HG03103 (cell line): ENCODE measurements around the gene XYLT1.

Experiments
- ATAC-seq: cut with Tn5 transposase; IDR thresholded peaks from one replicate; pipeline ENCODE4 v1.9.1; 2021; ENCODE audit warnings: low read depth; ENCODE audit not compliant: unreplicated experiment

XYLT1 gene

DNA sequence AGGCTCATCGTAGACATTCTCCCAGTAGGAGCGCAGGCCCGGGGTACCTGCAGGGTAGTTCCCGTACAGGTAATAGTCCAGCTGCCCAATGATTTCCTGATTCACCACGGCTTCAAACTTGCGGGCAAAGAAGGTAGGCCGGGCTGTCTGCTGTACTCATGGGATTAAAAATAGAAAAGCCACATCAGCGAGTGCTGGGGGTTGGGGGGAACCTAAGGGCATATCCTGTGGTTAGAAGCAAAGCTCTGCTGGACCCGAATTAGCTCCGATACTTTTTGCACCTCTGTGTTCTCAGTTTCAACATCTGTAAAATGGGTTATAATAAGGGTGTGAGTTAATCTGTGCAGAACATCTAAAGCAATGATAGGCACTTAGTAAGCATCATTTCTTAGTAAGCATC is 336.2 kb downstream of the XYLT1 start:
- no peak for ATAC-seq

GRCh38 chr16:17133851-17134250 is 336.9 kb downstream of the XYLT1 start:
- no peak for ATAC-seq

- no peak for ATAC-seq
Measured at GRCh38 chr16:17131351-17131750, 339.4 kb downstream of the XYLT1 start.

GRCh38 chr16:17130733-17131132 is 340.0 kb downstream of the XYLT1 start:
- ATAC-seq, result no peak

- ATAC-seq, result no peak
Measured at GRCh38 chr16:17129971-17130370, 340.8 kb downstream of the XYLT1 start.

GRCh38 chr16:17128791-17129190 is 342.0 kb downstream of the XYLT1 start:
- ATAC-seq, result no peak

- no peak for ATAC-seq
Measured at GRCh38 chr16:17126156-17126555, 344.6 kb downstream of the XYLT1 start.

- ATAC-seq, result no peak
Measured at GRCh38 chr16:17125671-17126070, 345.1 kb downstream of the XYLT1 start.

- no peak for ATAC-seq
Measured at GRCh38 chr16:17117906-17118577, 352.7 kb downstream of the XYLT1 start.

DNA sequence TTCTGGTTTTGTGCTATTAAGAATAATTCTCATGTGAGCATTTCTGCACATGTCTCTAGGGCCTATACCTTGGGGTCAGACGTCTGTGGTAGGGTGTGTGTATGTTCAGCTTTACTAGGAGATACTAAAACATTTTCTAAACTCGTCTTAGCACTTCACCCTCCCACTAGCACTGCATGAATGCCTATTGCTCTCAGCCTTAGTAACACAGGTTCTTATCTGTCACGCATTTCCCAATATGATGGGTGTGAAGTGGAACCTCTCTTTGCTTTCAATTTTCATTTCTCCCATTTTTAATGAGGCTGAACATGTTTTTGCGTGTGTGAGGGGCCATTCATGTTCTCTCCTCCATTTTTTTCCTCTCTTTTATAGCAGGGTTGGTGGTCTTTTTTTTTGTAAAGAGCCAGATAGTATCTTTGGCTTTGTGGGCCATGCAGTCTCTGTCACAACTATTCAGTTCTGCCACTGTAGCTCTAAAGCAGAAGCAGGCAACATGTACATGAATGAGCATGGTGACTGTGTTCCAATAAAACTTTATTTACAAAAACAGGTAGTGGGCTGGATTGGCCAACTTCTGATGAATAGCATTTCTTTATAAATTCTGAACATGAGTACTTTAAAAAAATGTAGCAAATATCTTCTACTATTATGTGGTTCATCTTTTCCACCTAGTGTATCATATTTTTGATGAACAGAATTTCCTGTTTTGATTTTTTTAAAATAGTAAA is 354.0 kb downstream of the XYLT1 start:
- no peak for ATAC-seq

DNA sequence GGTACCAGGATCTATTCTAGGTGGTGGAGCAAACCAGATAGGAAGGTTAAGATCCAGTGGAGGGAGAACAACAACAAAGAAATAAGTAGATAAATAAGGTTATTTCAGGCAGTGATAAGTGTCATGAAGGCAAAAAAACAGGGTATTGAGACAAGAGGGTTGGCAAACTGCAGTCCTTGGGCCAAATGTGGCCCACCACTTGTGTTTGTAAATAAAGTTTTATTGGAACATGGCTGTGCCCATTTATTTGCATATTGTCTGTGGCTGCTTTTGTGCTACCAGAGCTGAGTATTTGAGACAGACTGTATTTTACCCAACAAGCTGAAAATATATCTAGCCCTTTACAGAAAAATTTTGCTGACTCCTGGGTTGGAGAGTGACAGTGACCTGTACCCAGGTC is 361.3 kb downstream of the XYLT1 start:
- ATAC-seq, result no peak

DNA sequence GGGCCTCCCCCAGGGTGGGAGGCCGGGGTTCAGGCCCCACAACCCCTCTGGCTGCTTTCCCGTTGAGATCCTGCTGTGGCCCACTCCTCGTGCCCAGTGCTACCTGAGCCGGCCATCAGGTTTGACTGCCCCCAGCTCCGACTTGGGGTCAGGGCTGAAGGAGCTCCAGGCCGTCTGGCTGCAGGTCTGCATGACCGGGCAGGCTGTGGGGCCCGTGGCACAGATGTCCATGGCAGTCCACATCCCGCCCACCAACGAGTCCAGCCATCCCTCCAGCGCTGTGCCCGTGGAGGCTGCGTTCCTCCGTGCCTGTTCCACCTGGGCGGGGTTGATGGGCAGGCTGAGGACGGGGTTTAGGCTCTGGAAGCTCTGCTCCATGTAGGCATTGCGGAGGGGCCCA is 362.2 kb downstream of the XYLT1 start:
- ATAC-seq, result no peak

GRCh38 chr16:17107450-17107849 is 363.3 kb downstream of the XYLT1 start:
- no peak for ATAC-seq

DNA sequence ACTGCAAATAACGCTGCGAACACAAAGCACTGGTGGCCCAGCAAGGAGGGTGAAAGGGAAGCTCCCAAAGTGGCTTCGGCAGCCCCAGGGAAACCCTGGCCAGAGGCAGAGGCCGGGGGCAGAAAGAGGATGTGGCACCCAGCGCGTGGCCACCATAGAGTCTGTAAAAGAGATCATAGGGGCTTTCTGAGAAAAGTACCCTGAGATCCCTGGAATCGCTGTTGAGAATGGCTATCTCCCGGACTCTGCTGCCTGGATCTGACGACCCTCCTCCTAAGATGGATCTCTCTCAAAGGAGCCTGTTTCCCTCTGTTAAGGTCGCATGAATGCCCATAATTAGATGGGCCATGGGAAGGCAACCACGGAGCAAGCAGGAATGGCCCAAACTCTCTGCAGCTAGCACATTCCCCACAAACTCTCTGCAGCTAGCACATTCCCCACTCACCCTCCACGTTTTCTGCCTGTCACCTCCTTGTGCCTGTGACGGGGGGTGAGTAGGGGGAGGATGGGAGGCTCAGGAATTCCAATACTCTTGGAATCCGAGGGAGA is 364.4 kb downstream of the XYLT1 start:
- no peak for ATAC-seq

- no peak for ATAC-seq
Measured at GRCh38 chr16:17105239-17105797, 365.4 kb downstream of the XYLT1 start.

- no peak for ATAC-seq
Measured at GRCh38 chr16:17104654-17105053, 366.1 kb downstream of the XYLT1 start.

DNA sequence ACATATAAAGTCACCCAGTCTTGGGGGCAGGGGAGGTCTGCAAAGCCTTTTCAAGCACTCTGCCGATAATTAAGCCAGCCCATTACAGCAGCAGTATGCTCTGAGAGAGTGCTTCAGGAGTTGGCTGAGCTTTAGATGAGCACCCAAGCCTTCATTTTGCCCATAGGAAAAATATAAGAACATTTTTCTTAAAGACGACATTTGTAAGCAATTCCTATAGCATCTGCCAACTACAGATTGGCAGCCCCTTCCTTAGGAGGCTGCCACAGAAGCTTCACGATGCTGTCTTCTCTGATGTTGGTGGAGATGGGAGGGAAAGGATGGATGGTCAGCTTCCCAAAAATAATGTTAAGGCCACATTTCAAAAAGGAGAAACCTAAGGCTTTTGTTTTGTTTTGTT is 367.5 kb downstream of the XYLT1 start:
- ATAC-seq, result no peak

DNA sequence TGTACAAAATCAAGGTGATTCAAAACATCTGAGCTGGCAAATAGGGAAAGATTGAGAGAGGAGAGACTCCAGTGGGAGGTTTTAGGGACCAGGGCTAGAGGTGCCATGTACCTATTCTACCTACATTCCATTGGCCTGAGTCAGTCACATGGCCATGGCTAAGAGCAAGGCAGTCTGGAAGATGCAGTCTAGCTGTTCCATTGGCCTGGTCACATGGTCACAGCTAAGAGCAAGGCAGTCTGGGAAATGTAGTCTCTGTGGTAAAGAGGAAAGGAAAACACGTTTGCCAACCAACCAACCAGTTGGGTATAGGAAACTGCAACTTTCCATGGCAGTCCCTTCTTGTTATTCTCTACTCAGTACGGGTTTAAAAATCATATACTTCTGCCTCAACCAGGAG is 369.1 kb downstream of the XYLT1 start:
- ATAC-seq, result no peak

DNA sequence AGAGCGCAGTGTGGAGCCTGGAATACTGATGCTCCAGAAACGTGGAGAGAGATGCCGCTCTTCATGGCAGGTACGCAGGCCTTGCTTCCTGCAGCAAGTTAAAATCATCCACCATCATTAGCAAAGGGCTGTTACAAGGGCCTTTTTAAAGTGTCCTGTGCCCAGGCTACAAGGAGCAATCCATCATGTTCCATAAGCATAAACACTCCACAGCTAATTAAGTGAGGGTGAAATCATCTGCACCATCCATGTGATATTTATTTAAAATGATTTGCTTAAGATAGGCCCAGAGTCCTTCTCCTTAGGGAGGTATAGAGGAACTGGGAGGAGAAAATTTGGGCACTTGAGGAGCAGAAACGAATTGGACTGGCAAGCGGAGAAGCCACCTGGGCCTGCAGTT is 372.1 kb downstream of the XYLT1 start:
- no peak for ATAC-seq

DNA sequence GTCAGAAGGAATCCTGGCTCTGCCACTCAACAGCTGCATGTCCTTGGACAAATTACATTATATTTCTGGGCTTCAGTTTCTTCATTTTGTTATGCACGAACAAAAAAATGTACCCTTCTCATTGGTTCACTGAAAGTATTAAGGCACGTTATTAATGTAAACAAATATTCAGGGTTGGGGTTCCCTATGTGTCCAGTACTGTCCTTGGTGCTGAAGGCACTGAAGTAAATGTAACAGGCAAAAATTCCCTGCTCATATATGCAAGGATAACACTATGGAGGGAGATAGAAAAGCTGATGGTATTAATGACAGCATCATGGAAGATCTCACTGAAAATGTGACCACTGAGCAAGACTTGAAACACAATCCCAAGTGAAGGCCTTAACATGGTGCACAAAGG is 386.6 kb downstream of the XYLT1 start:
- ATAC-seq, result no peak

DNA sequence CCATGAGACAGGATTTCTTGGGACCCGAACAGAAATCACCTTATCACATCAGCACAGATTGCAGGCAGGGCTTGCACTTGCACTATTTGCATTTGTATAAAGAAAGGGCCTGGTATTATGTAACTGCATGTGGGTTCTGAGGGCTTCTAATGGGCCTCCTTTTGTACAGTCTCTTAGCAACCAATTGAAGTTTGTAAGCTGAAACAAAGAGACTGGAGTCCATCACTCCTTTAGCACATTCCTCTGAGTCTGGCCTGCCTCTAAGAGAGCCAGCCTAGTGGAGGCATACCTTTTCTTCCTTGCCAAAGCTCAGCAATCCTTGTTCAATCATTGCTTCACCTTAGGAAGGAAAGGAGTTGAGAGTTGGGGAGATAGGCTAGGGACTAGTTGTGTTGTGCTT is 387.1 kb downstream of the XYLT1 start:
- ATAC-seq, result no peak
